NCI-H82 treated with DMSO at 0.1 percent for 48 hours (cell line): ENCODE data around the gene TTLL5.

Source experiments
- DNase-seq: peaks from one replicate; lab custom pipeline; 2025; ENCODE audit not compliant: unreplicated experiment; lab: John Stamatoyannopoulos, UW

Gene TTLL5

GRCh38 chr14:75734854-75735253 lies 73.8 kb downstream of the TTLL5 start:
- DNase-seq: no peak

- DNase-seq: no peak
Measured at GRCh38 chr14:75736845-75737485, 75.9 kb downstream of the TTLL5 start.

- DNase-seq: no peak
Measured at GRCh38 chr14:75738192-75738591, 77.1 kb downstream of the TTLL5 start.

GRCh38 chr14:75742867-75743266 lies 81.8 kb downstream of the TTLL5 start:
- no peak for DNase-seq

- no peak for DNase-seq
Measured at GRCh38 chr14:75747899-75748298, 86.9 kb downstream of the TTLL5 start.

GRCh38 chr14:75748336-75748735 lies 87.3 kb downstream of the TTLL5 start:
- DNase-seq: no peak

- DNase-seq: no peak
Measured at GRCh38 chr14:75751296-75751695, 90.2 kb downstream of the TTLL5 start.

- no peak for DNase-seq
Measured at GRCh38 chr14:75752086-75752485, 91.0 kb downstream of the TTLL5 start.

DNA sequence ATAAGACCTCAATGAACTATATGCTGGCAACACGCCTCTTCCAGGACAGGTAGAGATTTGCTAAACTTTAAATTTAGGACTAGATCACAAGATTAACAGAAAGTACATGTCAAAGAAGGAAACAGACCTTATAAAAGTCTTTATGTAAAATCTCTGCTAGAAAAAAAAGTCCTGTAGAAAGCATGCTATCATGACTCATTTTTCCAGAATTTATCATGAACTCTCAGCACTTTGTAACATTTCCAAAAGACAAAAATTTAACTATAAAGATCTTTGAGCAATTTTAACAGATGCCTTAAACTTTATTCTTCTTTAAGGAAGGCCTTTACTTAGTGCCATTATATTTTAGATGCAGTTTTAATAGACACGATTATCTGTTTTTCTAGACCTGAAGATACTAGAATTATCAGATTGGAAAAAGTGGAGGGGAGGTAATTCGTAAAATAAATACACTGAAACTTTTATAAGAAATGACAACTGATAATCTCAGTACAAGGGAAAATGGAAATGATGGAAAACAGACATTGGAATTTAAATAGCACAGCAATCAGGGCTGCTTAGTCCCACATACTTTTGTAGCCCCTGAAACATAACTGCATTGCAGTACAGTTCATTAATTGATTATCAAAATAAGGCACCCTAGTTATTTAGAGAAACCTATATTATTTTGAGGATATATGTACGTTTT lies 92.0 kb downstream of the TTLL5 start:
- no peak for DNase-seq

- no peak for DNase-seq
Measured at GRCh38 chr14:75753696-75754095, 92.7 kb downstream of the TTLL5 start.

GRCh38 chr14:75757644-75758402 lies 96.8 kb downstream of the TTLL5 start:
- DNase-seq: no peak

DNA sequence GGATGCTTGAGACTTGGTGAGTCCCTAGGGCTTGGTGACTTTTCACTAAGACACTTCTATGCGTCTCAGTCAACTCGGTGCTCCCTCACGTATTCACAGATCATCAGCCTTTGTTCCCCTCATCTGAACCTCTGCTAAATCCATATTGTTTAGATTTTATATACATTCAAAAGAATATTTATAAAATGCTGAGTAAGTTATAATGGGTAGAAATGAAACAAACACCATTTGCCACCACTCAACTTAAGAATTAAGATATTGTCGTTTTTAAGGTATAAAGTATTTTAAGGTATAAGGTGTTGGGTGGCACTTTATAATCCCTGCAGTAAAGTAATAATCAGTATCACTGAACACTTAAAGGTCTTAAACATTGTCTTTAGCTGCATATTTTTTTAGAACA lies 103.0 kb downstream of the TTLL5 start:
- no peak for DNase-seq

GRCh38 chr14:75769047-75769685 lies 108.1 kb downstream of the TTLL5 start:
- no peak for DNase-seq

GRCh38 chr14:75770635-75771034 lies 109.6 kb downstream of the TTLL5 start:
- no peak for DNase-seq

GRCh38 chr14:75771595-75771994 lies 110.5 kb downstream of the TTLL5 start:
- DNase-seq: no peak

DNA sequence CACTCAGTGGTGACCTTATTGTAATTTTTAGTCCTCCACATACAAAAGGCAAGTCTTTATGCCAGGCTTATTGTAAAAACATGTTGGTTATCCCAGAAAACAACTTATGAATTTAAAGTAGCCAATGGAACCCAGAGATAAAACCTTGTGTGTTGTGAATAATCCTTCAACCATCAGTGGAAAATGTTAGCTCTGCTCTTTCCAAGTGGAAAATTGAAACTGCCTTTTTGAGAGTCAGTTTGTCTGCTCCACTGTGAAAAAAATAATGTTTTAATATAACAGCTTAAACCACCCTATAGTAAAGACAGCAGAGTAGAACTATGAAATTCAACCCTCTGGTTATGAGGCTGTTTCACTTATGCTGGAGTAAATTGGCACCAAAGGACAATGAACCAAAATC lies 112.0 kb downstream of the TTLL5 start:
- DNase-seq: no peak

- DNase-seq: no peak
Measured at GRCh38 chr14:75781096-75781495, 120.0 kb downstream of the TTLL5 start.

GRCh38 chr14:75783184-75783583 lies 122.1 kb downstream of the TTLL5 start:
- no peak for DNase-seq

DNA sequence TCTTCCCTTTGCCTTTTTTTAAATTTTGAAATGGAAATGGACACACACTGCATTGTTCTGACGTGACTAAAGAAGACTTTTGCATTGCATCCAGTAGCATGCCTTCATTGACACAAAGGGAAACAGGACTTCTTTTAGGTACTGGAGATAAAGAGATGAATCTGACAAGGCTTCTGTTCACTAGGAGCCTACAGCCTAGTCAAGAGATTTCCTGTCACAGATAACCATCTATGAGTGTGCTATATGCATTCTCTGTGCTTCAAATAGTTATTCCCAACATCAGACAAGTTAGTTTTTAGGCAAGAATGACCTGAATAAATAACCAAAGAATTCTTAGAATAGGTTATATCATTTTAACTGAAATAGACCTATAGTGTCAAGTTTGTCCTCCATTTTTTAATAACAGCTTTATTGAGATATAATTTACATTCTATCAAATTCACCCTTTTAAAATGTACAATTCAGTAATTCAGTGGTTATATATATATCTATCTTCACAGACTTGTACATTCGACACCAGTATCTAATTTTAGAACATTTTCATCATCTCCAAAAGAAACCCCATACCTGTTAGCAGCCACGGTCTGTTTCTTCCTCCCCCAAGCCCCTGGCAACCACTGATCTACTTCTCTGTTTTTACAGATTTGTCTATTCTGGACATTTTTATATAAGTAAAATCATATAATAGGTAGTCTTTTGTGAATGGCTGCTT lies 122.7 kb downstream of the TTLL5 start:
- DNase-seq: no peak

- DNase-seq: no peak
Measured at GRCh38 chr14:75784314-75784686, 123.3 kb downstream of the TTLL5 start.

DNA sequence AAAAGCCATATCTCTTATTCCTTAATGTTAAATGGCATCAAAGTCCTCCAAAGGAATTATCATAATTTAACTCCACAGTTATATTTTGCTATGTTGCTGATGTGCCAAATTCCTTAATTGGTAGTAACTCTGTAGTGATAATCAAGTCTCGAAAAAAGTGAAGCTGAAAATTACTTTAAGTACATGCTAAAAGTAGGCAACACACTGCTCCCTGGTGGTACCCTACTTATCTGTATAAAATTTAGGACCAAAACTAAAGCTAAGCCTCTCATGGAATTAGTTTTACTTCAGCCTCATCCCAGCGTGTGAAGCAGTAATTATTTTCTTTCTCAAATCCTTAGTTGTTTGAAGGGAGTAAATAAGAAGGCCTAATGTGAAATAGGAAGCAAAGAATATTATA lies 132.8 kb downstream of the TTLL5 start:
- DNase-seq: no peak
